ENCODE results near the gene CADM3.

- no peak for TF ChIP-seq CTCF (IDR thresholded peaks at IDR 0.05)
- no peak for TF ChIP-seq POLR2A (IDR thresholded peaks at IDR 0.05)
- no peak for TF ChIP-seq POLR2AphosphoS5 (IDR thresholded peaks at IDR 0.05; ENCODE audit: insufficient read depth in 1 of 2, low read depth in 1 of 2)
These were observed 33.0 kb downstream of the CADM3 start, which contains the start of gene ACKR1 for GRCh38 chr1:159204161-159205141.
